ENCODE results near the gene NFIX. TPM values are rescaled to one million over a fixed set of nuclear protein-coding genes. Genes with fewer than 3 reads are reported as not detected.

The NFIX gene
- total RNA-seq, 1 experiment from 2014 or later, result 16.4 TPM

GRCh38 chr19:13087295-13087694 lies 92.0 kb downstream of the NFIX start:
- no TSS peak for BruUV-seq (replicated peaks)
- Mint-ChIP-seq H3K27me3 (ENCODE audit: unreplicated experiment) (no peaks in the 10 kb centered on the region), H3K27ac (ENCODE audit: unreplicated experiment) (no peak overlapping the region), H3K36me3 (ENCODE audit: insufficient read depth, unreplicated experiment) (peaks cover 8% of the 10 kb centered on the region), H3K9me3 (ENCODE audit: low read depth, unreplicated experiment) (no peaks in the 10 kb centered on the region), H3K4me1 (ENCODE audit: low read depth, unreplicated experiment) (peaks cover 20% of the 10 kb centered on the region), H3K4me3 (ENCODE audit: low read depth, unreplicated experiment) (no peak overlapping the region)
- no peak for DNase-seq
- intact Hi-C loops (cut with micrococcal nuclease; ENCODE audit: unreplicated experiment), result no loop called here
- no peak for TF ChIP-seq CTCF (IDR thresholded peaks at IDR 0.05; ENCODE audit: unreplicated experiment)
- CTCF ChIA-PET, result no interaction called here

GRCh38 chr19:13087795-13088537 lies 92.7 kb downstream of the NFIX start:
- BruUV-seq (replicated peaks), result no TSS peak
- Mint-ChIP-seq H3K9me3 (ENCODE audit: low read depth, unreplicated experiment) (no peaks in the 10 kb centered on the region), H3K27me3 (ENCODE audit: unreplicated experiment) (no peaks in the 10 kb centered on the region), H3K4me1 (ENCODE audit: low read depth, unreplicated experiment) (peaks cover 15% of the 10 kb centered on the region), H3K36me3 (ENCODE audit: insufficient read depth, unreplicated experiment) (peaks cover 8% of the 10 kb centered on the region), H3K4me3 (ENCODE audit: low read depth, unreplicated experiment) (no peak overlapping the region), H3K27ac (ENCODE audit: unreplicated experiment) (no peak overlapping the region)
- CTCF ChIA-PET, result interaction anchor here (0.6 kb wide), 1 partner anchor 307 kb away, joined by 3 read pairs; no protein-coding TSS in a partner anchor
- no peak for TF ChIP-seq CTCF (IDR thresholded peaks at IDR 0.05; ENCODE audit: unreplicated experiment)
- DNase-seq, result no peak
- intact Hi-C loops (cut with micrococcal nuclease; ENCODE audit: unreplicated experiment), result no loop called here

- intact Hi-C loops (cut with micrococcal nuclease; ENCODE audit: unreplicated experiment), result no loop called here
- no peak for DNase-seq
- H3K36me3 Mint-ChIP-seq (ENCODE audit: insufficient read depth, unreplicated experiment), result peaks cover 8% of the 10 kb centered on the region
- H3K4me3 Mint-ChIP-seq (ENCODE audit: low read depth, unreplicated experiment), result no peak overlapping the region
- no peak overlapping the region for H3K27ac Mint-ChIP-seq (ENCODE audit: unreplicated experiment)
- H3K4me1 Mint-ChIP-seq (ENCODE audit: low read depth, unreplicated experiment), result peaks cover 10% of the 10 kb centered on the region
- H3K27me3 Mint-ChIP-seq (ENCODE audit: unreplicated experiment), result no peaks in the 10 kb centered on the region
- no TSS peak for BruUV-seq (replicated peaks)
- TF ChIP-seq CTCF (IDR thresholded peaks at IDR 0.05; ENCODE audit: unreplicated experiment), result peak; percentile 22
- CTCF ChIA-PET, result no interaction called here
- H3K9me3 Mint-ChIP-seq (ENCODE audit: low read depth, unreplicated experiment), result no peaks in the 10 kb centered on the region
Measured at GRCh38 chr19:13089139-13089856, 94.0 kb downstream of the NFIX start.

- Mint-ChIP-seq H3K4me1 (ENCODE audit: low read depth, unreplicated experiment) (peaks cover 10% of the 10 kb centered on the region), H3K9me3 (ENCODE audit: low read depth, unreplicated experiment) (no peaks in the 10 kb centered on the region), H3K27me3 (ENCODE audit: unreplicated experiment) (no peaks in the 10 kb centered on the region), H3K27ac (ENCODE audit: unreplicated experiment) (no peak overlapping the region), H3K4me3 (ENCODE audit: low read depth, unreplicated experiment) (no peak overlapping the region), H3K36me3 (ENCODE audit: insufficient read depth, unreplicated experiment) (peaks cover 8% of the 10 kb centered on the region)
- TF ChIP-seq CTCF (IDR thresholded peaks at IDR 0.05; ENCODE audit: unreplicated experiment), result no peak
- DNase-seq, result no peak
- intact Hi-C loops (cut with micrococcal nuclease; ENCODE audit: unreplicated experiment), result loop anchor here (5.0 kb wide), 1 partner anchor 113 kb away; no protein-coding TSS in a partner anchor
- no TSS peak for BruUV-seq (replicated peaks)
- CTCF ChIA-PET, result no interaction called here
Measured at GRCh38 chr19:13089857-13090507, 94.7 kb downstream of the NFIX start.
